HEK293 (cell line): ENCODE data around the gene SLC25A45.
A peak's percentile ranks its signal among the peaks of the same experiment; 100 is the strongest.

Source experiments
- CTCF ChIA-PET: fragments of 350-600 bp; formaldehyde crosslinking; extraction: SDS; loops from one replicate; lab custom pipeline; 2021; ENCODE audit warnings: antibody characterized with exemption; lab: Yijun Ruan, JAX
- POLR2A ChIA-PET: fragments of 300-600 bp; formaldehyde crosslinking; extraction: SDS; loops from one replicate; lab custom pipeline; 2020; ENCODE audit warnings: antibody characterized with exemption, inconsistent platforms; lab: Yijun Ruan, JAX
- H3K27ac ChIP-seq: fragments of 200-500 bp; sonication (Bioruptor generic); 2 replicates; pipeline ENCODE4 v1.5.1; 2014; ENCODE audit warnings: low read depth, low read length, control low read depth, inconsistent platforms; ENCODE audit errors: extremely low read depth
- H3K36me3 ChIP-seq, 2 experiments: fragments of 200-500 bp in 1 of 2; sonication (Bioruptor generic) in 1 of 2; 1 replicate in 1 of 2; 2 replicates in 1 of 2; pipeline ENCODE4 v1.5.1; 2014 to 2017; ENCODE audit warnings: inconsistent platforms in 2 of 2, low read length in 2 of 2; ENCODE audit not compliant: control insufficient read depth in 2 of 2, insufficient read depth in 1 of 2
- H3K4me1 ChIP-seq: fragments of 200-500 bp; sonication (Bioruptor generic); 2 replicates; pipeline ENCODE4 v1.5.1; 2014; ENCODE audit warnings: mild to moderate bottlenecking, low read length, inconsistent platforms; ENCODE audit not compliant: control insufficient read depth, insufficient read depth
- H3K4me3 ChIP-seq: 2 replicates; pipeline ENCODE4 v1.5.1; 2011; ENCODE audit warnings: low read depth, mild to moderate bottlenecking, control low read depth, low read length, moderate library complexity
- H3K9me3 ChIP-seq: fragments of 200-500 bp; sonication (Bioruptor generic); 2 replicates; pipeline ENCODE4 v1.5.1; 2014; ENCODE audit warnings: low read depth, low read length, inconsistent platforms; ENCODE audit not compliant: control insufficient read depth, insufficient read depth
- BCL11A ChIP-seq: fragments of 450-650 bp; formaldehyde crosslinking; IDR thresholded peaks from 2 replicates; pipeline ENCODE4 v1.5.1; 2016; ENCODE audit warnings: low read depth, missing biosample characterization, missing genetic modification characterization
- KLF9 ChIP-seq: fragments of 450-650 bp; formaldehyde crosslinking; IDR thresholded peaks from 2 replicates; pipeline ENCODE4 v1.5.1; 2016; ENCODE audit warnings: missing biosample characterization, missing genetic modification characterization, low read depth
- SCRT1 ChIP-seq: fragments of 450-650 bp; formaldehyde crosslinking; IDR thresholded peaks from 2 replicates; pipeline ENCODE4 v1.5.1; 2016; ENCODE audit warnings: missing biosample characterization, missing genetic modification characterization, borderline replicate concordance
- ZBTB49 ChIP-seq: fragments of 450-650 bp; formaldehyde crosslinking; IDR thresholded peaks from 2 replicates; pipeline ENCODE4 v1.5.1; 2016; ENCODE audit warnings: missing biosample characterization, missing genetic modification characterization, low read depth
- ZBTB6 ChIP-seq: fragments of 450-650 bp; formaldehyde crosslinking; IDR thresholded peaks from 2 replicates; pipeline ENCODE4 v1.5.1; 2017; ENCODE audit warnings: missing biosample characterization, missing genetic modification characterization
- ZBTB7A ChIP-seq: fragments of 450-650 bp; formaldehyde crosslinking; IDR thresholded peaks from 2 replicates; pipeline ENCODE4 v1.5.1; 2016; ENCODE audit warnings: low read depth, missing biosample characterization, missing genetic modification characterization
- ZIC2 ChIP-seq: fragments of 450-650 bp; formaldehyde crosslinking; IDR thresholded peaks from 2 replicates; pipeline ENCODE4 v1.5.1; 2016; ENCODE audit warnings: missing biosample characterization, missing genetic modification characterization
- ZNF10 ChIP-seq: fragments of 450-650 bp; formaldehyde crosslinking; IDR thresholded peaks from 2 replicates; pipeline ENCODE4 v1.5.1; 2017; ENCODE audit warnings: missing biosample characterization, missing genetic modification characterization
- ZNF211 ChIP-seq: fragments of 450-650 bp; formaldehyde crosslinking; IDR thresholded peaks from 2 replicates; pipeline ENCODE4 v1.5.1; 2016; ENCODE audit warnings: low read depth, missing biosample characterization, missing genetic modification characterization
- ZNF24 ChIP-seq: fragments of 450-650 bp; formaldehyde crosslinking; IDR thresholded peaks from 2 replicates; pipeline ENCODE4 v1.5.1; 2016; ENCODE audit warnings: missing biosample characterization, missing genetic modification characterization
- ZNF518A ChIP-seq: fragments of 450-650 bp; formaldehyde crosslinking; conservative IDR thresholded peaks from 2 replicates; pipeline ENCODE4 v1.5.1; 2016; ENCODE audit warnings: low read depth, missing biosample characterization, missing genetic modification characterization
- ZNF624 ChIP-seq: fragments of 450-650 bp; formaldehyde crosslinking; IDR thresholded peaks from 2 replicates; pipeline ENCODE4 v1.5.1; 2017; ENCODE audit warnings: missing biosample characterization, missing genetic modification characterization
- ZNF664 ChIP-seq: fragments of 450-650 bp; formaldehyde crosslinking; IDR thresholded peaks from 2 replicates; pipeline ENCODE4 v1.5.1; 2016; ENCODE audit warnings: missing biosample characterization, missing genetic modification characterization
- ZNF837 ChIP-seq: fragments of 450-650 bp; formaldehyde crosslinking; IDR thresholded peaks from 2 replicates; pipeline ENCODE4 v1.5.1; 2016; ENCODE audit warnings: missing biosample characterization, missing genetic modification characterization

Gene SLC25A45

GRCh38 chr11:65431451-65432099, 49.1 kb upstream of the SLC25A45 start:
- TF ChIP-seq ZNF24 (tag by site-specific recombination), result no peak
- no peak for TF ChIP-seq ZNF518A (tag by site-specific recombination)
- TF ChIP-seq ZNF10 (tag by site-specific recombination), result peak; percentile 91
- no peak for TF ChIP-seq ZNF211 (tag by site-specific recombination)
- no peak for TF ChIP-seq ZNF624 (tag by site-specific recombination)
- no peak for TF ChIP-seq ZIC2
- TF ChIP-seq, all 188 proteins: peak for 1
- no peaks in the 10 kb centered on the region for H3K9me3 ChIP-seq
- H3K27ac ChIP-seq, result no peak overlapping the region
- ChIA-PET CTCF (interaction anchor here (1.0 to 1.4 kb wide), 2 partner anchors 37 to 156 kb away, joined by 5 to 7 read pairs; no protein-coding TSS in a partner anchor), POLR2A (no interaction called here)
- H3K4me3 ChIP-seq, result no peak overlapping the region
- H3K4me1 ChIP-seq, result no peaks in the 10 kb centered on the region
- peaks cover 0 to 51% of the 10 kb centered on the region in 2 experiments; a peak in 1 of 3 replicates for H3K36me3 ChIP-seq

- Histone ChIP-seq H3K4me3 (peak overlapping the region; percentile 68), H3K4me1 (no peaks in the 10 kb centered on the region), H3K27ac (peak overlapping the region; percentile 55), H3K9me3 (no peaks in the 10 kb centered on the region), H3K36me3 (peaks cover 0 to 51% of the 10 kb centered on the region in 2 experiments; a peak in 1 of 3 replicates)
- ChIA-PET POLR2A (interaction anchor here (1.0 to 16.9 kb wide), 9 partner anchors 10 to 69 kb away, joined by 3 to 1129 read pairs (median 4); partner anchors contain the start of genes FRMD8 and MALAT1), CTCF (interaction anchor here (1.3 kb wide), 1 partner anchor 15 kb away, joined by 7 read pairs; no protein-coding TSS in a partner anchor)
- TF ChIP-seq ZBTB7A, result no peak
- no peak for TF ChIP-seq ZBTB49 (tag by site-specific recombination)
- no peak for TF ChIP-seq ZNF518A (tag by site-specific recombination)
- TF ChIP-seq SCRT1, result no peak
- TF ChIP-seq ZBTB6 (tag by site-specific recombination), result no peak
- no peak for TF ChIP-seq ZNF837
- no peak for TF ChIP-seq BCL11A (tag by site-specific recombination)
- no peak for TF ChIP-seq KLF9 (tag by site-specific recombination)
- 0 out of 2 replicates have a peak, but pooled peaks have one; percentile 10 for TF ChIP-seq ZNF664 (tag by site-specific recombination)
Measured at GRCh38 chr11:65430406-65431217, 48.2 kb upstream of the SLC25A45 start.
